ENCODE results near the gene NUTF2. TPM values are rescaled to one million over a fixed set of nuclear protein-coding genes. Genes with fewer than 3 reads are reported as not detected.

NUTF2 gene
- total RNA-seq, 1 donor from 2014 or later: 156 TPM

- no peak for DNase-seq (ENCODE audit: low read depth)
- Histone ChIP-seq H3K36me3 (ENCODE audit: control insufficient read depth, insufficient read depth, low read length) (peaks cover 2% of the 10 kb centered on the region), H3K27me3 (ENCODE audit: control insufficient read depth, insufficient read depth, low read length) (no peaks in the 10 kb centered on the region), H3K4me3 (ENCODE audit: low read depth, low read length) (no peak overlapping the region)
- no peak for TF ChIP-seq CTCF (IDR thresholded peaks at IDR 0.05; ENCODE audit: insufficient read depth, low read length, poor library complexity, severe bottlenecking)
Observed at GRCh38 chr16:67885545-67885944, 38.8 kb downstream of the NUTF2 start.

- H3K4me3 ChIP-seq (ENCODE audit: low read depth, low read length): no peak overlapping the region
- no peak for TF ChIP-seq CTCF (IDR thresholded peaks at IDR 0.05; ENCODE audit: insufficient read depth, low read length, poor library complexity, severe bottlenecking)
- H3K27me3 ChIP-seq (ENCODE audit: control insufficient read depth, insufficient read depth, low read length): no peaks in the 10 kb centered on the region
- DNase-seq (ENCODE audit: low read depth): no peak
- H3K36me3 ChIP-seq (ENCODE audit: control insufficient read depth, insufficient read depth, low read length): peaks cover 2% of the 10 kb centered on the region
Observed at GRCh38 chr16:67885976-67886375, 39.2 kb downstream of the NUTF2 start.

- Histone ChIP-seq H3K27me3 (ENCODE audit: control insufficient read depth, insufficient read depth, low read length) (no peaks in the 10 kb centered on the region), H3K4me3 (ENCODE audit: low read depth, low read length) (no peak overlapping the region), H3K36me3 (ENCODE audit: control insufficient read depth, insufficient read depth, low read length) (peaks cover 2% of the 10 kb centered on the region)
- no peak for DNase-seq (ENCODE audit: low read depth)
- no peak for TF ChIP-seq CTCF (IDR thresholded peaks at IDR 0.05; ENCODE audit: insufficient read depth, low read length, poor library complexity, severe bottlenecking)
Observed at GRCh38 chr16:67886387-67886786, 39.7 kb downstream of the NUTF2 start.

GRCh38 chr16:67888331-67888730 is 41.6 kb downstream of the NUTF2 start:
- Histone ChIP-seq H3K4me3 (ENCODE audit: low read depth, low read length) (no peak overlapping the region), H3K36me3 (ENCODE audit: control insufficient read depth, insufficient read depth, low read length) (no peaks in the 10 kb centered on the region), H3K27me3 (ENCODE audit: control insufficient read depth, insufficient read depth, low read length) (no peaks in the 10 kb centered on the region)
- DNase-seq (ENCODE audit: low read depth): no peak
- no peak for TF ChIP-seq CTCF (IDR thresholded peaks at IDR 0.05; ENCODE audit: insufficient read depth, low read length, poor library complexity, severe bottlenecking)

GRCh38 chr16:67892375-67892774 is 45.6 kb downstream of the NUTF2 start:
- TF ChIP-seq CTCF (IDR thresholded peaks at IDR 0.05; ENCODE audit: insufficient read depth, low read length, poor library complexity, severe bottlenecking): no peak
- peak overlapping the region; percentile 37 for H3K4me3 ChIP-seq (ENCODE audit: low read depth, low read length)
- no peaks in the 10 kb centered on the region for H3K27me3 ChIP-seq (ENCODE audit: control insufficient read depth, insufficient read depth, low read length)
- no peak for DNase-seq (ENCODE audit: low read depth)
- H3K36me3 ChIP-seq (ENCODE audit: control insufficient read depth, insufficient read depth, low read length): no peaks in the 10 kb centered on the region

- Histone ChIP-seq H3K4me3 (ENCODE audit: low read depth, low read length) (peak within 1 kb of the TSS; percentile 91), H3K36me3 (ENCODE audit: control insufficient read depth, insufficient read depth, low read length) (no peaks in the 10 kb centered on the region), H3K27me3 (ENCODE audit: control insufficient read depth, insufficient read depth, low read length) (no peaks in the 10 kb centered on the region)
- TF ChIP-seq CTCF (IDR thresholded peaks at IDR 0.05; ENCODE audit: insufficient read depth, low read length, poor library complexity, severe bottlenecking): no peak
- DNase-seq (ENCODE audit: low read depth): peak; percentile 76
Observed at GRCh38 chr16:67892899-67893742, 46.4 kb downstream of the NUTF2 start, which contains the start of gene PSKH1. Gene PSKH1, plus strand, starts transcription at chr16:67893254. Its CDS starts 15,496 bp downstream, at chr16:67908750.
